ENCODE data around the gene CNTN6.

Gene CNTN6

GRCh38 chr3:1348547-1348946 is 255.7 kb downstream of the CNTN6 start:
- ChIA-PET CTCF (interaction anchor here (0.8 kb wide), 1 partner anchor 73 kb away, joined by 3 read pairs; no protein-coding TSS in a partner anchor), POLR2A (no interaction called here)
- Histone ChIP-seq H3K9me3 (ENCODE audit: control insufficient read depth, insufficient read depth, low read depth, low read length) (no peaks in the 10 kb centered on the region), H3K27ac (ENCODE audit: extremely low read depth, low read depth, low read length) (no peak overlapping the region), H3K4me1 (ENCODE audit: control insufficient read depth, insufficient read depth, low read length) (no peaks in the 10 kb centered on the region), H3K36me3 (ENCODE audit: control insufficient read depth in 2 of 2, insufficient read depth in 1 of 2, low read length in 2 of 2) (no peaks in the 10 kb centered on the region), H3K4me3 (ENCODE audit: low read depth, low read length) (no peak overlapping the region)
- TF ChIP-seq ZNF274 (IDR thresholded peaks at IDR 0.05; ENCODE audit: low read length) (no peak), ZNF274 (tag by site-specific recombination; IDR thresholded peaks at IDR 0.05; ENCODE audit: borderline replicate concordance) (no peak), YY1 (tag by site-specific recombination; IDR thresholded peaks at IDR 0.05) (no peak), ZBTB26 (tag by site-specific recombination; optimal IDR thresholded peaks at IDR 0.05) (no peak), ZNF558 (tag by site-specific recombination; IDR thresholded peaks at IDR 0.05) (no peak), ZNF366 (tag by site-specific recombination; conservative IDR thresholded peaks at IDR 0.05) (no peak), ZNF423 (tag by site-specific recombination; IDR thresholded peaks at IDR 0.05) (no peak), ZBTB11 (tag by site-specific recombination; conservative IDR thresholded peaks at IDR 0.05; ENCODE audit: low read depth) (no peak), ZNF777 (tag by site-specific recombination; IDR thresholded peaks at IDR 0.05; ENCODE audit: borderline replicate concordance) (no peak), ZNF391 (tag by site-specific recombination; IDR thresholded peaks at IDR 0.05; ENCODE audit: borderline replicate concordance, low read depth) (no peak), OSR2 (tag by site-specific recombination; IDR thresholded peaks at IDR 0.05) (no peak), SP3 (tag by site-specific recombination; IDR thresholded peaks at IDR 0.05) (no peak)

- Histone ChIP-seq H3K27ac (ENCODE audit: extremely low read depth, low read depth, low read length) (no peak overlapping the region), H3K36me3 (ENCODE audit: control insufficient read depth in 2 of 2, insufficient read depth in 1 of 2, low read length in 2 of 2) (no peaks in the 10 kb centered on the region), H3K4me1 (ENCODE audit: control insufficient read depth, insufficient read depth, low read length) (no peaks in the 10 kb centered on the region), H3K9me3 (ENCODE audit: control insufficient read depth, insufficient read depth, low read depth, low read length) (no peaks in the 10 kb centered on the region), H3K4me3 (ENCODE audit: low read depth, low read length) (no peak overlapping the region)
- CTCF ChIA-PET, result no interaction called here
- POLR2A ChIA-PET, result no interaction called here
- no peak for TF ChIP-seq ZNF169 (tag by site-specific recombination; IDR thresholded peaks at IDR 0.05)
- TF ChIP-seq ZSCAN23 (tag by site-specific recombination; IDR thresholded peaks at IDR 0.05), result no peak
- TF ChIP-seq KLF7 (tag by site-specific recombination; IDR thresholded peaks at IDR 0.05; ENCODE audit: borderline replicate concordance), result no peak
- no peak for TF ChIP-seq SP7 (tag by site-specific recombination; IDR thresholded peaks at IDR 0.05)
- TF ChIP-seq PRDM1 (tag by site-specific recombination; IDR thresholded peaks at IDR 0.05), result no peak
- no peak for TF ChIP-seq EGR2 (tag by site-specific recombination; IDR thresholded peaks at IDR 0.05; ENCODE audit: low read depth)
- TF ChIP-seq PATZ1 (tag by site-specific recombination; IDR thresholded peaks at IDR 0.05), result no peak
- no peak for TF ChIP-seq ZNF221 (tag by site-specific recombination; IDR thresholded peaks at IDR 0.05; ENCODE audit: borderline replicate concordance)
- TF ChIP-seq ZNF354C (tag by site-specific recombination; IDR thresholded peaks at IDR 0.05; ENCODE audit: borderline replicate concordance, low read depth), result no peak
- no peak for TF ChIP-seq ZIC2 (tag by site-specific recombination; IDR thresholded peaks at IDR 0.05)
- no peak for TF ChIP-seq ZNF560 (tag by site-specific recombination; IDR thresholded peaks at IDR 0.05; ENCODE audit: borderline replicate concordance)
- TF ChIP-seq ZNF404 (tag by site-specific recombination; IDR thresholded peaks at IDR 0.05), result no peak
- TF ChIP-seq ZNF561 (tag by site-specific recombination; IDR thresholded peaks at IDR 0.05; ENCODE audit: borderline replicate concordance), result no peak
- TF ChIP-seq HIC1 (tag by site-specific recombination; IDR thresholded peaks at IDR 0.05), result no peak
Observed at GRCh38 chr3:1350885-1351284, 258.1 kb downstream of the CNTN6 start.

Measured in HEK293 (cell line).